HEK293T (cell line): ENCODE results near the gene CHMP6.

Source experiments
- BHLHE40 ChIP-seq: fragments of 450-650 bp; IDR thresholded peaks from 2 replicates; pipeline ENCODE4 v1.6.1; 2016; ENCODE audit warnings: mild to moderate bottlenecking, moderate library complexity, borderline replicate concordance
- CTBP1 ChIP-seq: fragments of 450-650 bp; IDR thresholded peaks from 2 replicates; pipeline ENCODE4 v1.6.1; 2016; ENCODE audit warnings: borderline replicate concordance
- FOXA1 ChIP-seq: fragments of 450-650 bp; IDR thresholded peaks from 2 replicates; pipeline ENCODE4 v1.6.1; 2016; ENCODE audit warnings: mild to moderate bottlenecking
- FOXM1 ChIP-seq: fragments of 450-650 bp; IDR thresholded peaks from 2 replicates; pipeline ENCODE4 v1.6.1; 2017; ENCODE audit warnings: mild to moderate bottlenecking, borderline replicate concordance
- HDGF ChIP-seq: fragments of 450-650 bp; IDR thresholded peaks from 2 replicates; pipeline ENCODE4 v1.6.1; 2017; ENCODE audit warnings: antibody characterized with exemption, borderline replicate concordance
- PKNOX1 ChIP-seq: fragments of 450-650 bp; IDR thresholded peaks from 2 replicates; pipeline ENCODE4 v1.6.1; 2016
- SP1 ChIP-seq: fragments of 450-650 bp; IDR thresholded peaks from 2 replicates; pipeline ENCODE4 v1.6.1; 2017
- TARDBP ChIP-seq: fragments of 450-650 bp; IDR thresholded peaks from 2 replicates; pipeline ENCODE4 v1.6.1; 2016

- TF ChIP-seq SP1 (no peak), FOXM1 (no peak), FOXA1 (no peak), TARDBP (no peak), CTBP1 (no peak), HDGF (no peak), BHLHE40 (no peak), PKNOX1 (no peak)
Measured at GRCh38 chr17:81045590-81046095, 54.0 kb downstream of the CHMP6 start.
